GM19351 (cell line): ENCODE data around the gene ADAM19.

Experiments
- ATAC-seq: cut with Tn5 transposase; IDR thresholded peaks from one replicate; pipeline ENCODE4 v1.9.1; 2021; ENCODE audit warnings: mild to moderate bottlenecking, moderate library complexity; ENCODE audit not compliant: unreplicated experiment

Gene ADAM19

GRCh38 chr5:157563929-157564716 lies 11.5 kb downstream of the ADAM19 start:
- ATAC-seq: no peak

DNA sequence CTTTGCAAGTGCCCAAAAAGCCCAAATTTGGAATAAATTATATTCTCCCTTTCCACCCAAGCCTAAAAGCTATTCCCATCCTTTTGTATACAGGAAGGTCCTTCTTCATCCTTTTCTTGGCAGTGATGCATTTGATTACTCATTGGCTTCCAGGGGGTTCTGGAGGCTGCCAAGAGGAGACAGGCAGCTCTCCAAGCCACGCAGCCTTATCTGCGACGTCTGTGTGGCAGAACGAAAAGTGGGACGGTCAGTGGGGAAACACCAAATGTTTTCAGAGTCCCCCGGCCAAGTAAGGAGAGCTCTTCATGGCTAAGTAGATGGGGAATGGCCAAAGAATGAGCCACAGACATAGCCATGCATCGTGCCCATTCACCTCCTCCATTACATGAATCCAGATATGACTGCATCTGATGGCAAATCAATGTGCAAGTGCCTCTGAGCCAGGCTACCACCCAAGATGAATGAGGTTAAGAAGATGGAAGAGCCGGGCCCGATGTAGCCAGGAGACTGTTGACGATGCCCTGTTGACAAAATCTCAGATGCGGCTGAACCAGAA lies 12.1 kb downstream of the ADAM19 start:
- ATAC-seq: no peak

DNA sequence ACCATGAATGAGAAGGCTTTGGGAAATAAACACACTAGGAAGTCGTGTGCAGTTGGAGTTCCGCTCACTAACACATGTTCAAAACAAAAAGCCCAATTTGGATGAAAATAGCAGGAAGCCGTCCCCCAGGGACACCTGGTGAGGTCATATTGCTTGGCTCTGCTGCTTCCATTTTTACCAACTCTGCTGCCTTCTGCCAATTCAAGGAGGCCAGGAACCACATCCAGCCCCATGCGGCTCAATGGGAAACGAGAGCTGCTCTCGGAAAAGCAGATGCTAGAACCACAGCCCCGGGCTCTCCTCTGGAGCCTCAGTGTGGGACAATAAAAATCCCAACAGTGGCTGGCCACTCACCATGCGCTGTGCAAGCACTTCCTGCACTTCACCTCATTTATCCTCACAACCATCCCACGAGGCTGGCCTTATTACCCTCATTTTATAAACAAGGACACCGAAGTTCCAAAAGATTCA lies 13.4 kb downstream of the ADAM19 start:
- ATAC-seq: no peak

DNA sequence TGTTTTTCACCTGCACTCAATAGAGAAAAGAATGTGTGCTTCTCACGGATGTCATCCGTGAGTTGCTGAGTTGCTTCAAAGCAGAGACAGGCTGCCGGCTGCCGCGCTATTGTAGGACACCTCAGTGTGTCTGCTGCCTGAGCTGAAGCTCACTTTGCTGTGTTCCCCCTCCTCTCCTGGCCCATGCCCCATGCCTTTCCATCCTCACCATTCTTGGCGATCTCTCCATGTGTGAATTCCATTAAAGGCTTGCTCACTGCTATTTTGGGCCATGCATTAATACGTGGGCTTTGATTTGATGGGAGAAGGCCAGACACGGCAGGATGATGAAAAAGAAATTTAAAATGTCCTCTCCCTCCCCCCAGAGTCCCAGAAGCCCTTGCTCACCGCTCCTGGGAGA lies 14.5 kb downstream of the ADAM19 start:
- ATAC-seq: no peak

GRCh38 chr5:157559301-157559700 lies 16.3 kb downstream of the ADAM19 start:
- no peak for ATAC-seq

GRCh38 chr5:157558681-157559080 lies 16.9 kb downstream of the ADAM19 start:
- no peak for ATAC-seq

DNA sequence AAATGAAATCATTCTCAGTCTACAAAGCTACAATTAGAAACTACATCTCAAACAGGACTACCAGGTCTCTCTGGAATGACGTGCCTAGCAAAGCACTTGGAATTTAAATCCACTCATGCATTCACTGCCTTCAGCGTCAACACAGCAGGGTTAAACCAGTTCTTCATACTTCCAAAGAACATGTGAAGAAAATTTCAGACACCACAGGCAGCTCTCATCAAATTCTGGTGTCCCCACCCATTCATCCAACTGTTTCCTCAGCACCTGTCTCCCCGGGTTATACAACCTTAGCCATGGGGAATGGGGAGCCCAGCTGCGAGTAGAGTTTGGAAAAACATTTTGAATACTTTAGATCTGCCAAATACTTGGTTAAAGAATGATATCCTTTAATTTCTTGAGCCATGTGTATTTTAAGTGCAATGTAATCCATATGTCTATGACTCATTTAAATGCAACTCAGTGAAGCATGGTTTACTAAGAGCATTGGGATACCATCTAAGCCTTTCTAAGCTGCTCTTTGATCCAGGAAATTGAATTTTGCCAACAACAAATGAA lies 17.5 kb downstream of the ADAM19 start:
- no peak for ATAC-seq

DNA sequence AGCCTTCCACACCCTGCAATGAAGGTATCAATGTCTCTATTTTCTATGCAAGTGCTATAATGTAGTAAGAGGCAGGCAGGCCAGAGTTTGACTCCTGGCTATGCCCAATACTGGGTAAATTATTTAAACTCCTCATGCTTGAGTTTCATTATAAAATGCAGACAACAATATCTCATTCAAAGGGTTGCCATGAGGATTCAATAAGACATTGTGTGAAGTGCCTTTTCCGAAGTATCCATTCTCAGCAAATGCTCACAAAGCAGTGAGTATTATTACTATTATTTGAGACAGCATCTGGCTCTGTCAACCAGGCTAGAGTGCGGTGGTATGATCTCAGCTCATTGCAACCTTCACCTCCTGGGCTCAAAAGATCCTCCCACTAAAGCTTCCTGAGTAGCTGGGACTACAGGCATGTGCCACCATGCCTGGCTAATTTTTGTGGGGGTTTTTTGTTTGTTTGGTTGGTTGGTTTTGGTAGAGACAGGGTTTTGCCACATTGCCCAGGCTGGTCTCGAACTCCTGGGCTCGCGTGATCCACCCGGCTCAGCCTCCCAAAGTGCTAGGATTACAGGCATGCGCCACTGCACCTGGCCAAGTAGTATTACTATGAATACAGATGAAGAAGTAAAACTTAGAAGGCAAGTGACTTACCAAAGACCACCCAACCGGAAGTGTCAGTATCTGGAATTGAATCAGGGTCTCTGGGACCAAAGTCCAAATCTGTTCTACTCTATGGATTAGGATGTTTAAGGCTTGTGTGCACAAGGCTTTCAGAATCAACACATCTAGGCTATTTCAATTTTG lies 18.8 kb downstream of the ADAM19 start:
- ATAC-seq: no peak

DNA sequence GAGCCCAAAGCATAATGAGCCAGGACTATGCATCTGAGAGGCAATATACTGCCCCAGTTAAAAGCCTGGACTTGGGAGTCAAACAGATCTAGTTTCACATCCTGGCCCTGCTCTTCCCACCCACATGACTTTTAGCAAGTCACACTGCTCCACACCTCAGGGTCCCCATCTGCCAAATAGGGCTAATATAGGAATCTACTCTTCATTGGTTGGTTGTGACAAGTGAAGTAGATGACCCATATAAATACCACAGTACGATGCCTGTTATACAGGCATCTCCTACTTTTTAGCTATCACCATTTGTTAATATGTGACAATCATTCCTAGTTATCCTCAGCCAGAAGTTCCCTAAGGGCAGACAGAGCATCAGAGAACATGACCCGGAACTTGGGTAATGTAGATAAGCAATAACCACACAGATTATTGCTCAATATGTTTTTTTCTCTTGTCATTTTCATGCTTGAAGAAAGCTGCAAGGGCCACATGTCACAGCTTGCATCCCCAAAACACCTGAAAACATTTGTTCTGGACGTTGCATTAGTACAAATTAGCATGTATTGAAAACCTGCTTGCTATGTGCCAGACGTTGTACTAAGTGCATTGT lies 20.4 kb downstream of the ADAM19 start:
- ATAC-seq: no peak

- ATAC-seq: peak; percentile 61
Observed at GRCh38 chr5:157554179-157555036, 21.2 kb downstream of the ADAM19 start.

DNA sequence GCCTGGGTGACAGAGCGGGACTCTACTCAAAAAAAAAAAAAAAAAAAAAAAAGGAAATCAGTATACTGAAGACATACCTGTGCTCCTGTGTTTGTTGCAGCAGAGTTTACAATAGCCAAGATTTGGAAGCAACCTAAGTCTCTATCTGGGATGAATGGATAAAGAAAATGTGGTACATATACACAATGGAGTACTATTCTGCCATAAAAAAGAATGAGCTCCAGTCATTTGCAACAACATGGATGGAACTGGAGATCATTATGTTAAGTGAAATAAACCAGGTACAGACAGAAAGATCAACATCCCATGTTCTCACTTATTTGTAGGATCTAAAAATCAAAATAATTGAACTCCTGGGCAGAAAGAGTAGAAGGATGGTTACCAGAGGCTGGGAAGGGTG lies 22.9 kb downstream of the ADAM19 start:
- ATAC-seq: no peak

GRCh38 chr5:157550663-157551062 lies 24.9 kb downstream of the ADAM19 start:
- no peak for ATAC-seq

GRCh38 chr5:157549954-157550549 lies 25.5 kb downstream of the ADAM19 start:
- no peak for ATAC-seq

DNA sequence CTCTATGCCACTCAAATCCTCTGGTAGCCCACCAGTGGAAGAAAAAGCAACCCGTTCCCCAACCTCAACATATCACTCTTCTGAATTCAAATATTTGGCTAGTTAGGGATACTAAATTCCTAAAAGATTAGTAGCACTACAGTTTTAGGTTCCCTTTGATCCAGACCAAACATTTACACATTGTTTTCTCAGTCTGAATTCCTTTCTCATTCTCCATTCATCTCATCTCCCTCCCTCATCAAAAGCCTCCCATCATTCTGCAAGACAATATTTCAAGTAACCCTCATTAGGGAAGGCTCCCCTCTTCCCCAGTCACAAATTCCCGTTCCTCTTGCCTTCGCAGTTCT lies 26.3 kb downstream of the ADAM19 start:
- ATAC-seq: no peak

- ATAC-seq: no peak
Observed at GRCh38 chr5:157548513-157549282, 26.9 kb downstream of the ADAM19 start.

- ATAC-seq: no peak
Observed at GRCh38 chr5:157547941-157548512, 27.5 kb downstream of the ADAM19 start.

DNA sequence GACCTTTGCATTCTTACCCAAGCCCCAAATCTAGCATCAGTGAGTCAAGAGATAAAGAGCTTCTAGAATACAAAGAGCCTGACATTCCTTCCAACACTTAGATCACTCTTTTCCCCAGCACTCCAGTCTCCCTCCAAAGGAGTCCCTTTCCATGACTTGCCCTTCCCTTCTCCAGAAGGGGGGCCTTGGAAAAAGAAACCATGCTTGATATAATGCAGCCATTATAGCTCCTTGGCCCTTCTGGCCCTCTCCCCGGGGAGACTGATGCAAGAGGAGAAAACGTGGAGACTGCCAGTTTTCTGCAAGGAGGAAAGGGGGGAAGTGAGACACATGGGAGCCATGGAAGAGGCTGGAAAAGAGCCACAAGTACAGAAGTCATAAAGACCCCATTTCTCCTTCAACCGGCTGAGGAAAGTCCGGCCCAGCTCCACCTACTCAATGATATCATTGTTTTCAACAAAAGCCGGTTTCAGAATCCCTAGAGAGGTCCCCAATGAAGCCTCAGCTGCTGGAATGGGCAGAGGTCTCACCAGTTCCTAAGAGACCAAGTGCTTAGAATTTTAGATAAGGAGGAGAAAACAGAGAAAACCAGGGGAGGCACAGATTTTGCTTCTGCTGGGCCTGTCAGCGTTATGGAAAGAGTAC lies 29.0 kb downstream of the ADAM19 start:
- no peak for ATAC-seq

GRCh38 chr5:157545610-157546310 lies 29.8 kb downstream of the ADAM19 start:
- ATAC-seq: no peak
